ENCODE results near the gene ZNF367. TPM values are rescaled to one million over a fixed set of nuclear protein-coding genes. Genes with fewer than 3 reads are reported as not detected.

Gene ZNF367
- total and polyA plus RNA-seq, 2 experiments from 2014 or later = 2.5 to 12.3 TPM

DNA sequence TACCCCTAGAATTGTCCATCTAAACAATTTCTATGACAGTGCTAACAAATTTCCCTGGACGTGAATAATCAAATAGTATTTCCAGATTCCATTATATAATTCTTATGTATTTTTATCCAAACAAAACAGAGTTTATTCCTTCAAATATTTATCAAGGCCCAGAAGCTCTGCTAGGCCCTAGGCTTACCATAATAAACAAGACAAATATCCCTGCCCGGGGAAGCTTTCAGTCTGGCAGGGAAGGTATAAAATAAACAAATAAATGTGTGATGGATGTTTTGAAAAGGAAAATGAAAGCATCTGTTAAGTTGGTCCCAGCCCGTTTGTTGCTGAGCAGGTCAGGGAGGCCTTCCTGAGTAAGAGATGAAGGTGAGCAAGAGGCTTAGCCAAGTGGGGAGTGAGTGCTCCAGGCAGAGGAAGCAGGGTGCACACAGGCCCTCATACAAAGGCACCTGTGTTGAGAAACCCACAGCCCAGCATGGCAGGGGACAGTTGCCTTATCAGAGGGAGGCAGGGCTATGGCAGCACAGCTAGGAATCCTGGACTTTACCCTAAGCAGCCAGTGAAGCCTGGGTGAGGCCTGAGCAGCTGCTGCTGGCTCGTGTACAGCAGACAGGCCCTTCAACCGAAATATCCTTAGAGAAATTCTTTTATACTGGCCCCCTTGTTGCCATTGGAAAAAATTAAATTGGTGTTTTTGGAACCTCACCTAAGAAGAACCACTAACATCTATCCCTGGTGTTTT lies 27.0 kb downstream of the ZNF367 start:
- H4K20me1 ChIP-seq (replicated peaks; ENCODE audit: insufficient read depth) = no peaks in the 10 kb centered on the region
- Mint-ChIP-seq H3K9me3 (no peaks in the 10 kb centered on the region), H3K27ac (no peak overlapping the region; the same call in 1 of the 2 replicates), H3K4me3 (no peak overlapping the region), H3K36me3 (ENCODE audit: low read depth) (peaks cover 54% of the 10 kb centered on the region), H3K27me3 (ENCODE audit: insufficient read depth, low read depth, poor library complexity) (peaks cover 1% of the 10 kb centered on the region), H3K4me1 (peaks cover 19% of the 10 kb centered on the region)
- H3K4me3 ChIP-seq = no peak overlapping the region
- no peak overlapping the region for H2AFZ ChIP-seq
- no peak for DNase-seq (ENCODE audit: low spot score)
- no peak overlapping the region for H3K4me2 ChIP-seq
- H3K36me3 ChIP-seq (ENCODE audit: insufficient read depth) = peaks cover 32% of the 10 kb centered on the region; the same call in 1 of the 2 replicates
- no peak for ATAC-seq
- H3K4me1 ChIP-seq (ENCODE audit: insufficient read depth) = peaks cover 23% of the 10 kb centered on the region
- no peaks in the 10 kb centered on the region for H3K9me2 ChIP-seq (ENCODE audit: insufficient read depth)
- H3K27me3 ChIP-seq (ENCODE audit: insufficient read depth) = no peaks in the 10 kb centered on the region
- no peaks in the 10 kb centered on the region for H3K79me2 ChIP-seq (replicated peaks; ENCODE audit: insufficient read depth)
- H3F3A ChIP-seq (replicated peaks; ENCODE audit: low read depth) = no peaks in the 10 kb centered on the region
- no peak for TF ChIP-seq STAT1 (IDR thresholded peaks at IDR 0.05; ENCODE audit: unreplicated experiment)
- TF ChIP-seq CREB1 (CRISPR knock-in tag; IDR thresholded peaks at IDR 0.05; ENCODE audit: low read depth) = no peak
- TF ChIP-seq, protein P1, sequence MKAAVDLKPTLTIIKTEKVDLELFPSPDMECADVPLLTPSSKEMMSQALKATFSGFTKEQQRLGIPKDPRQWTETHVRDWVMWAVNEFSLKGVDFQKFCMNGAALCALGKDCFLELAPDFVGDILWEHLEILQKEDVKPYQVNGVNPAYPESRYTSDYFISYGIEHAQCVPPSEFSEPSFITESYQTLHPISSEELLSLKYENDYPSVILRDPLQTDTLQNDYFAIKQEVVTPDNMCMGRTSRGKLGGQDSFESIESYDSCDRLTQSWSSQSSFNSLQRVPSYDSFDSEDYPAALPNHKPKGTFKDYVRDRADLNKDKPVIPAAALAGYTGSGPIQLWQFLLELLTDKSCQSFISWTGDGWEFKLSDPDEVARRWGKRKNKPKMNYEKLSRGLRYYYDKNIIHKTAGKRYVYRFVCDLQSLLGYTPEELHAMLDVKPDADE (IDR thresholded peaks at IDR 0.05) = no peak
- TF ChIP-seq EZH2 (IDR thresholded peaks at IDR 0.05; ENCODE audit: low read depth, unreplicated experiment) = no peak
- H3K27ac ChIP-seq (ENCODE audit: low read depth) = peak overlapping the region; percentile 27; the same call in 1 of the 2 replicates

DNA sequence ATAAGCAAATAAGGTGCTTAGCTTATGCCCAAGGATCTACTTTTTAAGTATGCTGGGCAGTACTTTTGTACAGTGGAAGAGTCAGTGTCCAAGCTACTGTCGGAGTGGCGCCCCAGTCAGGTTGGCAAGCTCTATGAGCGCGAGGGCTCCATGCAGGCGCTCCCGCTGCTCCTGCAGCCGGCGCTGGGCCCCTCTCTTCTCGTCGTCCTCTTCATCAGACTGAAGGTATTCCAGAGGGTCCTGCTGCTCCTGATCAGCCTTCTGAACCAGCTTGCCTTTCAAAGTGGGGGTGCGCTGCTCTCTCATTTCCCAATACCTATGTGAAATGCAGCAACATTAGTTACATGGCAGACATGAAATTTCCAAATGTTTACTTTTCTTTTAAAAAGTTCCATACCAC lies 30.0 kb downstream of the ZNF367 start:
- H3K27me3 Mint-ChIP-seq (ENCODE audit: insufficient read depth, low read depth, poor library complexity) = peaks cover 1% of the 10 kb centered on the region
- Histone ChIP-seq H3K4me2 (no peak overlapping the region), H3K27ac (ENCODE audit: low read depth) (no peak overlapping the region), H3K4me3 (no peak overlapping the region), H3K36me3 (ENCODE audit: insufficient read depth) (peaks cover 32% of the 10 kb centered on the region; the same call in 1 of the 2 replicates), H2AFZ (no peak overlapping the region), H4K20me1 (replicated peaks; ENCODE audit: insufficient read depth) (no peaks in the 10 kb centered on the region), H3K27me3 (ENCODE audit: insufficient read depth) (no peaks in the 10 kb centered on the region), H3K9me2 (ENCODE audit: insufficient read depth) (no peaks in the 10 kb centered on the region), H3K79me2 (replicated peaks; ENCODE audit: insufficient read depth) (no peaks in the 10 kb centered on the region), H3K4me1 (ENCODE audit: insufficient read depth) (peaks cover 7% of the 10 kb centered on the region; the same call in 1 of the 2 replicates), H3F3A (replicated peaks; ENCODE audit: low read depth) (peaks cover 3% of the 10 kb centered on the region; the same call in 1 of the 2 replicates)
- no peak for DNase-seq (ENCODE audit: low spot score)
- H3K4me3 Mint-ChIP-seq = no peak overlapping the region
- no peak for TF ChIP-seq ZNF331 (CRISPR knock-in tag; IDR thresholded peaks at IDR 0.05; ENCODE audit: low read depth)
- TF ChIP-seq POLR2AphosphoS5 (IDR thresholded peaks at IDR 0.05; ENCODE audit: low read depth) = no peak
- peaks cover 6% of the 10 kb centered on the region; the same call in 2 of the 3 replicates for H3K4me1 Mint-ChIP-seq
- ATAC-seq = no peak
- H3K9me3 Mint-ChIP-seq = no peaks in the 10 kb centered on the region
- H3K36me3 Mint-ChIP-seq (ENCODE audit: low read depth) = peaks cover 50% of the 10 kb centered on the region
- H3K27ac Mint-ChIP-seq = no peak overlapping the region

DNA sequence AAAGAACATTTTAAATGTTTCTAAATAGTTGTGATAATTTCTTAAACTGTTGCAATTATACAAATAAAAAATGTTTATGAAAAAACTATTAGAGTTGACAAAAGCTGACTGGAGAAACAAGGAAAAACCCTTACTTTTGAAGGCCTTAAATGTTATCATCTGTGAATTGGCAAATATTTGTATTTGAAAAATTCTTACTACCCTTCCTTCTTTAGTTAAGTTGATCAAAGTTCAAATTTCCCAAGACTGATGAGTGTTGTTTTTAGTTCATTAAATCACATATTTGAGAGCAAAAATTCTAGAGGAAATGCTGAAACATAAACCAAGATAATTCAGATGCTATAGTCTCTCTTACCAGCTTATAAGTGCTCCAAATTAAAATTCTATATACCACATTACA lies 32.0 kb downstream of the ZNF367 start:
- peaks cover 31% of the 10 kb centered on the region for H3K36me3 Mint-ChIP-seq (ENCODE audit: low read depth)
- no peak overlapping the region for H3K4me3 Mint-ChIP-seq
- H3K36me3 ChIP-seq (ENCODE audit: insufficient read depth) = peaks cover 17% of the 10 kb centered on the region; the same call in 1 of the 2 replicates
- ATAC-seq (no peak), DNase-seq (ENCODE audit: low spot score) (no peak)
- no peaks in the 10 kb centered on the region for H3K79me2 ChIP-seq (replicated peaks; ENCODE audit: insufficient read depth)
- H3K4me2 ChIP-seq = no peak overlapping the region
- no peak overlapping the region for H3K27ac ChIP-seq (ENCODE audit: low read depth)
- H3K4me1 ChIP-seq (ENCODE audit: insufficient read depth) = peaks cover 18% of the 10 kb centered on the region
- H3K27me3 ChIP-seq (ENCODE audit: insufficient read depth) = no peaks in the 10 kb centered on the region
- no peak overlapping the region for H3K27ac Mint-ChIP-seq
- H4K20me1 ChIP-seq (replicated peaks; ENCODE audit: insufficient read depth) = no peaks in the 10 kb centered on the region
- H2AFZ ChIP-seq = no peak overlapping the region
- H3K9me3 Mint-ChIP-seq = no peaks in the 10 kb centered on the region
- H3K4me1 Mint-ChIP-seq = peaks cover 18% of the 10 kb centered on the region; the same call in 2 of the 3 replicates
- H3F3A ChIP-seq (replicated peaks; ENCODE audit: low read depth) = peaks cover 3% of the 10 kb centered on the region
- H3K27me3 Mint-ChIP-seq (ENCODE audit: insufficient read depth, low read depth, poor library complexity) = peaks cover 7% of the 10 kb centered on the region
- H3K4me3 ChIP-seq = no peak overlapping the region
- no peaks in the 10 kb centered on the region for H3K9me2 ChIP-seq (ENCODE audit: insufficient read depth)
- TF ChIP-seq EZH2phosphoT487 (IDR thresholded peaks at IDR 0.05; ENCODE audit: unreplicated experiment) (no peak), EZH2 (IDR thresholded peaks at IDR 0.05; ENCODE audit: low read depth, unreplicated experiment) (no peak), STAT1 (IDR thresholded peaks at IDR 0.05; ENCODE audit: unreplicated experiment) (no peak), ZNF114 (CRISPR knock-in tag; IDR thresholded peaks at IDR 0.05) (no peak), CREB1 (CRISPR knock-in tag; IDR thresholded peaks at IDR 0.05; ENCODE audit: low read depth) (no peak), JUNB (IDR thresholded peaks at IDR 0.05; ENCODE audit: unreplicated experiment) (no peak), ZNF331 (CRISPR knock-in tag; IDR thresholded peaks at IDR 0.05; ENCODE audit: low read depth) (no peak)
- TF ChIP-seq, protein P2, sequence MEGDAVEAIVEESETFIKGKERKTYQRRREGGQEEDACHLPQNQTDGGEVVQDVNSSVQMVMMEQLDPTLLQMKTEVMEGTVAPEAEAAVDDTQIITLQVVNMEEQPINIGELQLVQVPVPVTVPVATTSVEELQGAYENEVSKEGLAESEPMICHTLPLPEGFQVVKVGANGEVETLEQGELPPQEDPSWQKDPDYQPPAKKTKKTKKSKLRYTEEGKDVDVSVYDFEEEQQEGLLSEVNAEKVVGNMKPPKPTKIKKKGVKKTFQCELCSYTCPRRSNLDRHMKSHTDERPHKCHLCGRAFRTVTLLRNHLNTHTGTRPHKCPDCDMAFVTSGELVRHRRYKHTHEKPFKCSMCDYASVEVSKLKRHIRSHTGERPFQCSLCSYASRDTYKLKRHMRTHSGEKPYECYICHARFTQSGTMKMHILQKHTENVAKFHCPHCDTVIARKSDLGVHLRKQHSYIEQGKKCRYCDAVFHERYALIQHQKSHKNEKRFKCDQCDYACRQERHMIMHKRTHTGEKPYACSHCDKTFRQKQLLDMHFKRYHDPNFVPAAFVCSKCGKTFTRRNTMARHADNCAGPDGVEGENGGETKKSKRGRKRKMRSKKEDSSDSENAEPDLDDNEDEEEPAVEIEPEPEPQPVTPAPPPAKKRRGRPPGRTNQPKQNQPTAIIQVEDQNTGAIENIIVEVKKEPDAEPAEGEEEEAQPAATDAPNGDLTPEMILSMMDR (conservative IDR thresholded peaks at IDR 0.05; ENCODE audit: low read depth in 2 of 2) = no peak
